Measurements from ENCODE around the gene GNAO1.

The GNAO1 gene

DNA sequence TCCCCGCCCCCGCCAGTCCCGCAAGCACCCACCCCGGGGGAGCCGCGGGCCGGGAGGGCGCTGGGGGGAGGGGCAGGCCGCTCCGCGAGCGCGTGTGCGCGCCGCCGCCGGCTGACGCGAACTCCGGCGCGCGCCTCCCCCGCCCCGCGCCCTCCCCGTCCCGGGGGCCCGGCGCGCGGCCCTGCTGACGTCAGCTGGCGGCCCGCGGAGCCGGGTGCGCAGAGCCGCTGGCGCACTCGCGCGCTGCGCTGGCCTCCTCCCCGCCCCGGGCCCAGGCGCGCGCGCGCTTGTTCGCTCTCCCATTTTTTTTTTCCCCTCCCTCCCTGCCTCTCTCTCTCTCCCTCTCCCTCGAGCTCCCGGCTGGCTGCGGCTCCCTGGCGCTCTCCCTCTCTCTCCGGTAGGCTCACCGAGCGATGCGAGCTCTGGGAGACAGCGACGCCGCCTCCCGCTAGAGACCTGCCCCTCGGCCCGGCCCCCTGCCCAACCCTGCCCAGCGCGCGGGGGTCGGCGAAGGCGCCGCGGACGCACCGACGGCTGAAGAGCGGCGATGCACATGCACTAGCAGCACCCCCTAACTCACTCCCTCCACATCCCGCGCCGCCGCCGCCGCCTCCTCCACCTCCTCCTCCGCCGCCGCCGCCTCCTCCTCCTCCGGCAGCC is at the start of gene GNAO1:
Gene GNAO1, plus strand, starts transcription at position 334 of the 660 bp plus-strand sequence. CDS start 747 bp downstream, outside the sequence.
- peak; percentile 53 for DNase-seq

- DNase-seq = no peak
These were observed 47.6 kb upstream of the GNAO1 start for GRCh38 chr16:56143666-56144065.

DNA sequence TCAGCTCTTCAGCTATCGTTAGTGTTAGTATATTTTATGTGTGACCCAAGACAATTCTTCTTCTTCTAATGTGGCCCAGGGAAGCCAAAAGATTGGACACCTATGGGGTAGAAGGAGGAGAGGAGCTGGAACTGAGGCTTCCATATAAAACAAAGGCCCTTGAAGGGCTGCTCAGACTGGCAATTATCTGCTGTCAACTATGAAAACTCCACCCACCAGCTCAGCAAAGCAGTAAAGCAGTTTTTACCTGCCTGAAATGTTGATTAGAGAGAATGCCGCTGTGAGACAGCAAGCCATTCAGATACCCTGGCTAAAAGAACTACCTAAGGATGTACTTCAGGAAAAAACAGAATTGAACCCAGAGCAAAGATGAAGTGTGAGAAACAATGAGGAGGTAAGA is 45.9 kb upstream of the GNAO1 start:
- DNase-seq = no peak

GRCh38 chr16:56151621-56152020 is 39.7 kb upstream of the GNAO1 start:
- DNase-seq = no peak

GRCh38 chr16:56161658-56162057 is 29.6 kb upstream of the GNAO1 start:
- no peak for DNase-seq

DNA sequence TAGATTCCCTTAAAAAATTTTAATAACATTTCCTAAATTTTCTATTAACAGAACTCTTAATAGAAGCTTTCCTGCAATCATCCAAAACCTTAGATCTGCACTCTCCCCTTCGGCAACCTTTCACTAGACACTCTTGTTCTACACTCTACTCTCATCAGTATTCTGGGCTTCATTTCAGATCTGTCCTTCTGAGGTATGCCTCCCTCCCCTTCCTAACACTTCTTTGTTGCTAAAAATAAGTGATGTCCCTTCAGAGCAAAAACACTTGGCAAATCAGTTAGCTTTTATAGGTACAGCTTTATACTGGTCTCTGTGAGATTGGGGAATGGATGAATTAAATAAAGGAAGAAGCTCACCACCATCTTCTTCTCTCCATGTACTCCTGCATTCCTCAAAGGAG is 28.2 kb upstream of the GNAO1 start:
- no peak for DNase-seq

DNA sequence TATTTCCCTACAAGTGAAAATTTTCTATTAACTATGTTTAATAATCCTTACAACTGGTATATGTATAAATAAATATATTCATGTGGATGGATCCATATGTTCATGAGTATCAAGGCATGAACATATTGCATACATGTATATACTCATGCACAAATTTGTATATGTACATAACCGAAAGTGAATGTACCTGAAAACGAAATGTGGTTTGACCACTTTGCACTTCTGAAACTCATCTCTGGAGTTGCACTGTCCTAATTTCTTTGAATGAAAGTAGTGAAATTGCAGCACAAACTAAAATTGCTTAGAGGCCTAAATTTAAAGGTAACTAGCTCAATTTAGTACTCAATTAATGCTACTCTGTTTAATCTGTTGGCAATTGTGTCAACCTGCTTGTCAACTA is 27.4 kb upstream of the GNAO1 start:
- DNase-seq = no peak

- no peak for DNase-seq
These were observed 26.7 kb upstream of the GNAO1 start for GRCh38 chr16:56164636-56165035.

DNA sequence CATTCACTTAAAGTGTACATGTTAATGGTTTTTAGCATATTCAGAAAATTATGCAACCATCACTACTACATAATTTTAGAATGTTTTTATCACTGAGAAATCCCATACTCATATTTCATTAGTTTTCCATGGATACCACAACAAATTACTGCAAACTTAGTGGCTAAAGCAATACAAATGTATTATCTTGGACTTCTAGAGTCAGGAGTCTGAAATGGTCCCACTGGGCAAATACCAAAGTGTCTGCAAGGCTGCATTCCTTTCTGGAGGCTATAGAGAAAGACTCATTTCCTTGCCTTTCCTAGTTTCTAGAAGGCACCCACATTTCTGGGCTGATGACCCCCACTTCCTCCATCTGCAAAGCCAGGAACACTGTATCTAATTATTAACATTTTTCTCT is 16.9 kb upstream of the GNAO1 start:
- no peak for DNase-seq

- no peak for DNase-seq
These were observed 9.9 kb upstream of the GNAO1 start for GRCh38 chr16:56181401-56181800.

- DNase-seq = no peak
These were observed 8.0 kb upstream of the GNAO1 start for GRCh38 chr16:56183266-56183665.

DNA sequence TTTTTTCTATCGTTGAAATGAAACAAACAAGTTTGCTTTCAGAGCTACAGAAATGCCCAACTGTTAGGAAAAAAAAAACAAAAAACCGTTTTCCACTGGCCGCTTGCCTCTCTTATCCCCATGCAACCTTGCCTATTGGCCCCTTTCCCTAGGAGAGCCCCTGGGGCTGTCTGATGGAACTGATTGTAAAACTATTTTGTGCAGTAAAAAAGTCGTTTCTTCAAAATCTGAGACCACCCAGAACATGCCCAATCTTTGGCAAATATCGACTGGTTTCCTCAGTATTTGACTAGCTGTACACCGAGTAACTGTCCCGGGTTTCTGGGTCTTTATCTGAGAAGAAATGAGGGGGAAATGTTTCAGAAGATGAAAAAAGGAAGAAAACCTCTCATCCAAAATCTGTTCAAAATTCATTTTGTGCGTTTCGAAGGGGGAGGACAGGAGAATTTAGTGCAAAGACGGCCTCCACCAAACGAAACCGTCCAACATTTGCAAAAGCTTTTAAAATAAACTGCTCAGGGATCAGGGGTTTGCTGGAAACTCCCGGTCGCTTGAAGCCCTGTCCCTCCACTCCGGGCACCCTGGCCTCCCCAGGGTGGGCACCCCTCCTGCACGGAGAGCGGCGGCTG is 1.1 kb upstream of the GNAO1 start:
- DNase-seq = no peak

DNA sequence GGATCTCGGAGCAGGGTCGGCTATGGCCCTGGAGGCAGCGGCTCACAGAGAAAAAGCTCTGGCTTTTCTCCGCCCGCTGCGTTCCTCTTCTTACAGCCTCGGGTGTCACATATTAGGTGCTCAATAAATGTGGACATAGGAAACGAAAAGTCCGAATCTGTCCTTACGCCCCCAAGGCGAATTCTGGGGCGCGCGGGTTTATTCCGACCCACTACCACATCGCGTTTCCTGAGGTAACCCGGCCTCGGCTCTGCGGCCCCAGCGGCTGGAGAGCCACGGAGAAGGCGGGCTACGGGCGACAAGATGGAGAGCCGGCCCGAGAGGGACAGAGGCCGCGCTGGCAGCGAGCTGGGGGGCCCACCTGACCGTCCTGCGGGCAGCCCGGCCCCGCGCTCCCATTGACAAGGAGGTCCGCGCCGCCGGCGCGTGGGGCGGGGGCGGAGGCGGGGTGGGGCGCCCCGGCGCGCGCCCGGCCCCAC is 573 bp upstream of the GNAO1 start:
- no peak for DNase-seq

DNA sequence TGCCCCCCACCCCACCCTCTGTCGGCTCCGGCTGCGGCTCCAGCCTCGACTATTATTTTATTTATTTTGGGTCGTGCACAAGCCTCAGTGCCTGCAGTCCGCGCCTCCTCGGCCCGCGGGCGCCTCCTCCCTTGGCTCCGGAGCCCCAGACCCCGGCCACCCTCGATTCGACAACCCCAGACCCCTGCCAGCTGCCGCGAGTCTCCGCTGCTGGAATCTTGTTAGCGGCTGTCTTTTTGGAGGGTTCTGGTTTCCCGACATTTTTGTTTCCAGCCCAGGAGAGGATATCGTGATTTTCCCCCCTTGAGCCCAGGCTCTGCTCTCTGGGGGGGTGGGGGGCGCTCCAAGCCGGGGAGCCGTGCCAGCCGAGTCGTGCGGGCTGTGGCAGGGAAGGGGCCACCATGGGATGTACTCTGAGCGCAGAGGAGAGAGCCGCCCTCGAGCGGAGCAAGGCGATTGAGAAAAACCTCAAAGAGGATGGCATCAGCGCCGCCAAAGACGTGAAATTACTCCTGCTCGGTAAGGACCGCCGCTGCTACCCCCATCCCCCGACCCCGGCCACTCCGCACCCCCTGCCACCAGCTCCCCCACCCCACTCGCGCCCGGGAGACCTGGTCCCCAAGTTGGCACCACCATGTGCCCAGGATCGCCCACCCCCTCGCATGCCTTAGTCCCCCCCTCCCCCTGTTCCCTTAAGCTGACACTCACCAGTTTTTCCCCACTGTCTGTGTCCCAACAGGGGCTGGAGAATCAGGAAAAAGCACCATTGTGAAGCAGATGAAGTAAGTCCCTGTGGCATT is 746 bp downstream of the GNAO1 start:
- DNase-seq = no peak

DNA sequence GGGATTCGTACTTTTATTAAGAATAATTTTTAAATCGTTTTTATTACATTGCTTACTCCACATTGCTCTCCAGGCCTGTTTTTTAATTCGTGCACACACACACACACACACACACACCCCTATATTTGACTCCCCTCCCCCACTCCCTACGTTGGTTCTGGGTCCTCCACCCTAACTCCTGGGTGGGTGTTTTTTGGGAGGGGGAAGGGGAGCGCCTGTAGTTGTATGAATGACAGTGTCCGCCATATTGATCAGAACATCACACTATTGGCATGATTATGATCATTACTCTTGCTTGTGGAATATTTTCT is 1.3 kb downstream of the GNAO1 start:
- DNase-seq = no peak

DNA sequence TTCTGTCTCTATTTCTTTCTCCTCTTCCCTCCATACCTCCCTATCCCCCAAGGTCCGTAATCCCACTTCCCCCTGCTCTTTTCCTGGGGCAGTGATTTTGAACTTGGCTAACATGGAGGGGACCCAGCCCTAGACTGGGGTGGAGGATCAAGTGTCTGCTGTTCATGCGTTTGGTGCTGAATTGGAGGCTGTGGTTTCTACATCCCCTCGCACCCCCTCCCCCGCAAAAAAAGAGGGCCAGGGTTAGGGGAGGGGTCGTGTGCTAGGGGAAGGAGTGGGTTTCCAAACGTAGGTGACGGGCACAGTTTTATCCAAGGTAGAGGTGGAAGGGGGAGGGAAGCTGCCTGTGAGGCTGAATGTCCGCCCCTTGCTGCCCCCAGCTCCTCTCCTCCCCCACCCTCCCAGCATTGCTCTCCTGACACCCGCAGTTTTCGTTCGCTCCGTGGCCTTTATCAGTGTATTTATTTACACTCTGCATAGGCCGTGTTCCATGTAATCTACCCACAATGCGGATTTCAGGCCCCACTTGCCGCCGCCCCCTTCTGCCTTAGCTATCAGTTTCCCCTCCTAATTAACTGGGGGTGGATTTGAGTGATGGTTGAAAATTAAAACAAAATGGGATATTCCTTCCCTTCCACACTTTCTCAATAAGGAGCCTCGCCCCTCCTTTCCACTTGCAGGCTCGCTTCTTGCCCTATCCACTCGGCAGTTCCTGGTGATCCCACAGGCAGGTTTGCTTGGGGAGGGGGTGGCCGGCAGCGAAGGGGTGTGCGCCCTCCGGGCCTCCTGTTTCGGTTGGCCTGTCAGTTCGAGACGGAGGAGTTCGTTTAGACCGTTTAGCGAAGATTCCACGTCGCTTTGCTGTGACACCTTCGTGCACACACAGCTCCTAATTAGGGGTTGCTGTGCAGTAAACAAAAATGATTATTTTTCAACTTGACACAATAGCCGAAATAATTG is 2.0 kb downstream of the GNAO1 start:
- DNase-seq = no peak

GRCh38 chr16:56193951-56194726 is 2.9 kb downstream of the GNAO1 start:
- peak; percentile 70 for DNase-seq

- no peak for DNase-seq
These were observed 3.9 kb downstream of the GNAO1 start for GRCh38 chr16:56195151-56195550.

DNA sequence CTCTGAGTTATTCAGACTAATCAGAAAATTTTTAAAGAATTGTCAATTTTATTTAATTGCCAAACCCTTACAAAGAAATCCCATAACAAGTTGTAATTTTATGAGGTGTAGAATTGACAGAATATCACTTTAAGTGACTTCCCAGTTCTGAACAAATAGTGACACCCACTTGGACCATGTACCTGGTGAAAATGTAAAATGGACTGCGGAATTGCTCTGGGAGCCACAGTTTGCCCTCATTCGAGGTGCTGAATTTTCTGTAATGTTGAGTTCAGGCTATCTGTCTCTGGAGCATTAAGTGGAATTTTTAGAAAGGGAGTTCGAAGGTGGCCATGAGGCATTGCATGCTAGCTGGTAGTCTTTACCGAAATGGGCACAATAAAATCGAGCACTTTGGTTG is 5.1 kb downstream of the GNAO1 start:
- no peak for DNase-seq

DNA sequence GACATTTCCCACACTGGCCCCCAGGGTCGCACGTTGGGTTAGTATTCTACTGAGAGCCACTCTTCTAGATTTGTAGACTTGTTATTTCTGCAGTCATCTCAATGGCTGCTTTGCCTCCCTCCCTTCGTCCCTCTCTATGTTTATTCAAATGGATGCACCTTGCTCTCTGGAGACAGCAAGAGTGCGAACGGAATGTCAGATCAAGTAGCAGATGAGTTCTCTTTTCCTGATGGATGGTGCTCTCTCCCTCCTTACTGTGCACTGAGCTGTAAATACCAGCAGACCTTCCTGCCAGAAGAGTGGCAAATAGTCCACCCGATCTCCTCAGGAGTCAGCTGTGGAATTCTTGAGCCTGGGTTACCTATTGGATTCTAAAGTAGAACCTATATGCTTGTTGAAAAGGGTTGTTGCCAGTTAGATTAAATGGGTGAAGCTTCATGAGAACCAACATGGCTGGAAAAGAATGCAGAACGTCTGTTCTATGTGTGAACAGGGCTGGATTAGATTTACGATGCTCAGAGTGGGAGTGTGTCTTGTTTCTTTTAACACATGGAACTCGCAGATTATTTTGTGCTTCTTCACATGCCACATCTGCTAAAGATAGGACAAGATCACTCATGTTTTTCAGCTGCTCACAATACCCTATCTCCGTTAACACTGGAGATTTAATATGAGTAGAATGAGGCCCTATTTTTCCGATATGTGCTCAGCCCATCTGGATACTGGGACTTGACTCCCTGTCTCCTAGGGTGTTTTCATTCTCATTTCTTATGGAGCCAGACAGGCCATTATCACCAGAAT is 6.1 kb downstream of the GNAO1 start:
- no peak for DNase-seq

Data from stimulated activated CD4-positive, alpha-beta T cell treated with anti-CD3 and anti-CD28 coated beads, Interleukin-12 subunit alpha, Interleukin-12 subunit beta, amount 100 ng/mL, for 4 hours (primary cell).